Activated naive CD4-positive, alpha-beta T cell treated with anti-CD3 and anti-CD28 coated beads for 36 hours (primary cell): Measurements from ENCODE around the gene MYO5C. TPM values are rescaled to one million over a fixed set of nuclear protein-coding genes. Genes with fewer than 3 reads are reported as not detected.

ENCODE experiments used
- CTCF ChIA-PET: fragments of 350-600 bp; sonication (Branson Sonifier 250); formaldehyde crosslinking; loops from one replicate; lab custom pipeline; 2021; ENCODE audit warnings: antibody characterized with exemption; lab: Charles Lee
- DNase-seq: peaks from one replicate; pipeline ENCODE4 v3.0.0-alpha.2; 2020
- H3K27ac Mint-ChIP-seq: one replicate; pipeline ENCODE4 v1.8.0; 2021; ENCODE audit warnings: mild to moderate bottlenecking, mixed read lengths
- H3K27me3 Mint-ChIP-seq: one replicate; pipeline ENCODE4 v1.8.0; 2021; ENCODE audit warnings: low read depth, mixed read lengths
- H3K36me3 Mint-ChIP-seq: one replicate; pipeline ENCODE4 v1.8.0; 2021; ENCODE audit warnings: low read depth, mixed read lengths
- H3K4me1 Mint-ChIP-seq: one replicate; pipeline ENCODE4 v1.8.0; 2021; ENCODE audit warnings: low read depth, mixed read lengths
- H3K4me3 Mint-ChIP-seq: one replicate; pipeline ENCODE4 v1.8.0; 2021; ENCODE audit warnings: mild to moderate bottlenecking, moderate library complexity, mixed read lengths
- H3K9me3 Mint-ChIP-seq: one replicate; pipeline ENCODE4 v1.8.0; 2021; ENCODE audit warnings: mixed read lengths
- intact Hi-C: fragments of 100-400 bp; cut with micrococcal nuclease; formaldehyde crosslinking; loops from one replicate; pipeline ENCODE4 v1.15.1; 2023
- total RNA-seq, 2 experiments: library from RNA; stranded (reverse); gene quantifications; one replicate each; pipeline ENCODE4 v1.2.3, GENCODE V29; 2021

Gene MYO5C
- total RNA-seq, 2 experiments from 2014 or later = 0.19 to 0.25 TPM

GRCh38 chr15:52329150-52329549 is 33.5 kb upstream of the MYO5C start:
- Mint-ChIP-seq H3K36me3 (peaks cover 8% of the 10 kb centered on the region), H3K27ac (no peak overlapping the region), H3K27me3 (no peaks in the 10 kb centered on the region), H3K4me3 (no peak overlapping the region), H3K9me3 (no peaks in the 10 kb centered on the region), H3K4me1 (peaks cover 11% of the 10 kb centered on the region)
- no peak for DNase-seq
- intact Hi-C loops = no loop called here
- CTCF ChIA-PET = interaction anchor here (2.7 kb wide), 1 partner anchor 72 kb away, joined by 10 read pairs; no protein-coding TSS in a partner anchor

- H3K4me3 Mint-ChIP-seq = no peak overlapping the region
- H3K27ac Mint-ChIP-seq = no peak overlapping the region
- peaks cover 11% of the 10 kb centered on the region for H3K4me1 Mint-ChIP-seq
- intact Hi-C loops = no loop called here
- peaks cover 8% of the 10 kb centered on the region for H3K36me3 Mint-ChIP-seq
- DNase-seq = no peak
- no peaks in the 10 kb centered on the region for H3K9me3 Mint-ChIP-seq
- no peaks in the 10 kb centered on the region for H3K27me3 Mint-ChIP-seq
- CTCF ChIA-PET = interaction anchor here (0.6 to 2.7 kb wide), 4 partner anchors 72 to 409 kb away, joined by 3 to 10 read pairs (median 4); no protein-coding TSS in a partner anchor
Observed at GRCh38 chr15:52328680-52329079, 33.1 kb upstream of the MYO5C start.

- Mint-ChIP-seq H3K27ac (no peak overlapping the region), H3K9me3 (no peaks in the 10 kb centered on the region), H3K36me3 (peaks cover 10% of the 10 kb centered on the region), H3K27me3 (no peaks in the 10 kb centered on the region), H3K4me3 (no peak overlapping the region), H3K4me1 (peaks cover 6% of the 10 kb centered on the region)
- no peak for DNase-seq
- CTCF ChIA-PET = interaction anchor here (2.0 kb wide), 1 partner anchor 407 kb away, joined by 6 read pairs; no protein-coding TSS in a partner anchor
- intact Hi-C loops = no loop called here
Observed at GRCh38 chr15:52326756-52327155, 31.2 kb upstream of the MYO5C start.

- no peaks in the 10 kb centered on the region for H3K9me3 Mint-ChIP-seq
- no peak overlapping the region for H3K27ac Mint-ChIP-seq
- peaks cover 9% of the 10 kb centered on the region for H3K36me3 Mint-ChIP-seq
- no peak for DNase-seq
- no peak overlapping the region for H3K4me3 Mint-ChIP-seq
- CTCF ChIA-PET = interaction anchor here (1.4 to 1.5 kb wide), 2 partner anchors 67 to 411 kb away, joined by 3 to 4 read pairs; no protein-coding TSS in a partner anchor
- no peaks in the 10 kb centered on the region for H3K4me1 Mint-ChIP-seq
- intact Hi-C loops = no loop called here
- no peaks in the 10 kb centered on the region for H3K27me3 Mint-ChIP-seq
Observed at GRCh38 chr15:52324109-52324508, 28.5 kb upstream of the MYO5C start.

GRCh38 chr15:52318729-52319500 is 23.3 kb upstream of the MYO5C start:
- Mint-ChIP-seq H3K27ac (no peak overlapping the region), H3K27me3 (no peaks in the 10 kb centered on the region), H3K36me3 (peaks cover 19% of the 10 kb centered on the region), H3K4me3 (no peak overlapping the region), H3K9me3 (no peaks in the 10 kb centered on the region), H3K4me1 (no peaks in the 10 kb centered on the region)
- CTCF ChIA-PET = interaction anchor here (1.5 kb wide), 2 partner anchors 62 to 64 kb away, joined by 3 read pairs; no protein-coding TSS in a partner anchor
- intact Hi-C loops = no loop called here
- no peak for DNase-seq

- H3K36me3 Mint-ChIP-seq = peaks cover 22% of the 10 kb centered on the region
- no peaks in the 10 kb centered on the region for H3K9me3 Mint-ChIP-seq
- H3K27ac Mint-ChIP-seq = no peak overlapping the region
- H3K4me3 Mint-ChIP-seq = no peak overlapping the region
- CTCF ChIA-PET = interaction anchor here (1.5 kb wide), 1 partner anchor 63 kb away, joined by 3 read pairs; no protein-coding TSS in a partner anchor
- no peaks in the 10 kb centered on the region for H3K4me1 Mint-ChIP-seq
- no peaks in the 10 kb centered on the region for H3K27me3 Mint-ChIP-seq
- no peak for DNase-seq
- intact Hi-C loops = no loop called here
Observed at GRCh38 chr15:52317688-52318087, 22.1 kb upstream of the MYO5C start.

GRCh38 chr15:52317022-52317421 is 21.4 kb upstream of the MYO5C start:
- peaks cover 22% of the 10 kb centered on the region for H3K36me3 Mint-ChIP-seq
- H3K9me3 Mint-ChIP-seq = no peaks in the 10 kb centered on the region
- no peak overlapping the region for H3K27ac Mint-ChIP-seq
- no peaks in the 10 kb centered on the region for H3K27me3 Mint-ChIP-seq
- no peaks in the 10 kb centered on the region for H3K4me1 Mint-ChIP-seq
- H3K4me3 Mint-ChIP-seq = no peak overlapping the region
- CTCF ChIA-PET = no interaction called here
- intact Hi-C loops = no loop called here
- no peak for DNase-seq

GRCh38 chr15:52309154-52309548 is 13.5 kb upstream of the MYO5C start:
- Mint-ChIP-seq H3K36me3 (peaks cover 8% of the 10 kb centered on the region), H3K4me3 (no peak overlapping the region), H3K27me3 (no peaks in the 10 kb centered on the region), H3K27ac (no peak overlapping the region), H3K9me3 (no peaks in the 10 kb centered on the region), H3K4me1 (peaks cover under 1% of the 10 kb centered on the region)
- DNase-seq = no peak
- CTCF ChIA-PET = no interaction called here
- intact Hi-C loops = no loop called here

GRCh38 chr15:52308446-52309153 is 13.0 kb upstream of the MYO5C start:
- Mint-ChIP-seq H3K36me3 (peaks cover 10% of the 10 kb centered on the region), H3K27ac (no peak overlapping the region), H3K27me3 (no peaks in the 10 kb centered on the region), H3K4me3 (no peak overlapping the region), H3K9me3 (no peaks in the 10 kb centered on the region), H3K4me1 (peaks cover 5% of the 10 kb centered on the region)
- DNase-seq = no peak
- CTCF ChIA-PET = no interaction called here
- intact Hi-C loops = no loop called here

GRCh38 chr15:52307847-52308246 is 12.2 kb upstream of the MYO5C start:
- H3K36me3 Mint-ChIP-seq = peaks cover 5% of the 10 kb centered on the region
- DNase-seq = no peak
- H3K4me3 Mint-ChIP-seq = no peak overlapping the region
- CTCF ChIA-PET = no interaction called here
- H3K9me3 Mint-ChIP-seq = no peaks in the 10 kb centered on the region
- H3K27me3 Mint-ChIP-seq = no peaks in the 10 kb centered on the region
- no peak overlapping the region for H3K27ac Mint-ChIP-seq
- intact Hi-C loops = no loop called here
- peaks cover 8% of the 10 kb centered on the region for H3K4me1 Mint-ChIP-seq

GRCh38 chr15:52306270-52306669 is 10.7 kb upstream of the MYO5C start:
- no peak overlapping the region for H3K4me3 Mint-ChIP-seq
- intact Hi-C loops = no loop called here
- H3K36me3 Mint-ChIP-seq = peaks cover 3% of the 10 kb centered on the region
- peaks cover 8% of the 10 kb centered on the region for H3K4me1 Mint-ChIP-seq
- H3K9me3 Mint-ChIP-seq = no peaks in the 10 kb centered on the region
- no peaks in the 10 kb centered on the region for H3K27me3 Mint-ChIP-seq
- H3K27ac Mint-ChIP-seq = no peak overlapping the region
- DNase-seq = no peak
- CTCF ChIA-PET = interaction anchor here (0.5 to 0.7 kb wide), 2 partner anchors 43 to 47 kb away, joined by 3 read pairs; no protein-coding TSS in a partner anchor

GRCh38 chr15:52303093-52303772 is 7.6 kb upstream of the MYO5C start:
- Mint-ChIP-seq H3K27me3 (no peaks in the 10 kb centered on the region), H3K4me1 (peaks cover 8% of the 10 kb centered on the region), H3K36me3 (peaks cover 3% of the 10 kb centered on the region), H3K4me3 (no peak overlapping the region), H3K27ac (no peak overlapping the region), H3K9me3 (no peaks in the 10 kb centered on the region)
- DNase-seq = no peak
- intact Hi-C loops = no loop called here
- CTCF ChIA-PET = interaction anchor here (0.5 to 1.3 kb wide), 2 partner anchors 49 to 356 kb away, joined by 3 read pairs; no protein-coding TSS in a partner anchor
